Osteoblast (primary cell): Measurements from ENCODE around the gene PARD3B. TPM values are rescaled to one million over a fixed set of nuclear protein-coding genes. Genes with fewer than 3 reads are reported as not detected.

ENCODE experiments used
- DNase-seq: peaks from one replicate; pipeline ENCODE4 v3.0.0; 2011; ENCODE audit warnings: low spot score, mixed read lengths; ENCODE audit not compliant: insufficient read length; ENCODE audit errors: missing footprints
- H2AFZ ChIP-seq: 2 replicates; pipeline ENCODE4 v1.6.0; 2011; ENCODE audit warnings: mild to moderate bottlenecking, low read length
- H3K27ac ChIP-seq: 2 replicates; pipeline ENCODE4 v1.5.1; 2011; ENCODE audit warnings: mild to moderate bottlenecking, low read depth, low read length, moderate library complexity
- H3K27me3 ChIP-seq: 2 replicates; pipeline ENCODE4 v1.6.0; 2012; ENCODE audit warnings: mild to moderate bottlenecking, control low read depth, inconsistent platforms, low read length, moderate library complexity; ENCODE audit not compliant: insufficient read depth
- H3K36me3 ChIP-seq: 2 replicates; pipeline ENCODE4 v1.5.1; 2011; ENCODE audit warnings: mild to moderate bottlenecking, low read length, control low read depth, moderate library complexity; ENCODE audit not compliant: insufficient read depth
- H3K4me1 ChIP-seq: 2 replicates; pipeline ENCODE4 v1.5.1; 2011; ENCODE audit warnings: mild to moderate bottlenecking, low read length, control low read depth, moderate library complexity; ENCODE audit not compliant: insufficient read depth
- H3K4me2 ChIP-seq: 2 replicates; pipeline ENCODE4 v1.6.0; 2011; ENCODE audit warnings: mild to moderate bottlenecking, low read length; ENCODE audit not compliant: insufficient read depth
- H3K4me3 ChIP-seq: fragments of 200-600 bp; sonication (generic); 3 replicates; pipeline ENCODE4 v1.5.1; 2012; ENCODE audit warnings: mild to moderate bottlenecking, low read length, inconsistent platforms; ENCODE audit not compliant: insufficient read depth
- H3K79me2 ChIP-seq: 2 replicates; pipeline ENCODE4 v1.6.0; 2012; ENCODE audit warnings: mild to moderate bottlenecking, low read length, control low read depth, inconsistent platforms; ENCODE audit not compliant: insufficient read depth
- H3K9me3 ChIP-seq: 2 replicates; pipeline ENCODE4 v1.5.1; 2011; ENCODE audit warnings: low read depth, low read length, control low read depth
- H4K20me1 ChIP-seq: 2 replicates; pipeline ENCODE4 v1.6.0; 2012; ENCODE audit warnings: mild to moderate bottlenecking, low read length, control low read depth; ENCODE audit not compliant: insufficient read depth
- total RNA-seq: library from RNA; depleted of rRNA; stranded (reverse); fragments of >200 nt; gene quantifications from 2 replicates; pipeline ENCODE4 v1.2.3, GENCODE V29; 2012
- TF ChIP-seq, protein P1 (sequence below): IDR thresholded peaks from 2 replicates; pipeline ENCODE4 v1.5.1; 2011; ENCODE audit warnings: mild to moderate bottlenecking, low read depth, low read length, moderate library complexity; ENCODE audit errors: extremely low read depth

Gene PARD3B
- total RNA-seq, 1 donor, result 22.4 TPM

GRCh38 chr2:205571360-205571959 is 1026.2 kb downstream of the PARD3B start:
- no peaks in the 10 kb centered on the region for H3K4me1 ChIP-seq
- H3K27ac ChIP-seq, result no peak overlapping the region
- no peak overlapping the region for H2AFZ ChIP-seq
- H3K27me3 ChIP-seq, result no peaks in the 10 kb centered on the region
- no peak overlapping the region for H3K4me3 ChIP-seq
- H3K4me2 ChIP-seq, result no peak overlapping the region
- no peaks in the 10 kb centered on the region for H3K36me3 ChIP-seq
- H3K9me3 ChIP-seq, result no peaks in the 10 kb centered on the region
- H3K79me2 ChIP-seq, result no peaks in the 10 kb centered on the region
- DNase-seq, result no peak
- no peaks in the 10 kb centered on the region for H4K20me1 ChIP-seq
- TF ChIP-seq, protein P1, sequence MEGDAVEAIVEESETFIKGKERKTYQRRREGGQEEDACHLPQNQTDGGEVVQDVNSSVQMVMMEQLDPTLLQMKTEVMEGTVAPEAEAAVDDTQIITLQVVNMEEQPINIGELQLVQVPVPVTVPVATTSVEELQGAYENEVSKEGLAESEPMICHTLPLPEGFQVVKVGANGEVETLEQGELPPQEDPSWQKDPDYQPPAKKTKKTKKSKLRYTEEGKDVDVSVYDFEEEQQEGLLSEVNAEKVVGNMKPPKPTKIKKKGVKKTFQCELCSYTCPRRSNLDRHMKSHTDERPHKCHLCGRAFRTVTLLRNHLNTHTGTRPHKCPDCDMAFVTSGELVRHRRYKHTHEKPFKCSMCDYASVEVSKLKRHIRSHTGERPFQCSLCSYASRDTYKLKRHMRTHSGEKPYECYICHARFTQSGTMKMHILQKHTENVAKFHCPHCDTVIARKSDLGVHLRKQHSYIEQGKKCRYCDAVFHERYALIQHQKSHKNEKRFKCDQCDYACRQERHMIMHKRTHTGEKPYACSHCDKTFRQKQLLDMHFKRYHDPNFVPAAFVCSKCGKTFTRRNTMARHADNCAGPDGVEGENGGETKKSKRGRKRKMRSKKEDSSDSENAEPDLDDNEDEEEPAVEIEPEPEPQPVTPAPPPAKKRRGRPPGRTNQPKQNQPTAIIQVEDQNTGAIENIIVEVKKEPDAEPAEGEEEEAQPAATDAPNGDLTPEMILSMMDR, result no peak

DNA sequence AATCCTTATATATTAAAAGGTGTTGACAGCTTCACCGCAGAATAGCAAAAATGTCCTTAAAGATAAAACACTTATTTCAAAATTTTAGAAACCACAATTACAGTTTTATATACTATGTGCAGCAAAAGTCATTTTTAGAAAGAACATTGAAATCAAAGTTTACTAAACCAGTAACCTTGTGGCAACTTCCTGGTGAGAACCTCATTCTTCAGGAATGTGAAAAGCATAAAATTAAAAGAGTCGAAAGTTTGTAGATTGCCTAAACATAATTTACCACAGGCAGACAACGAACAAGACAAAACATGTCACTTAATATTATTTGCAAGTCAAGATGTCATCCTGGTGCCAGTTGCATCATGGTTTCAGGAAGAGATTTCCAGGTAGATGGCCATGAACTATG is 1028.7 kb downstream of the PARD3B start:
- Histone ChIP-seq H2AFZ (no peak overlapping the region), H3K79me2 (no peaks in the 10 kb centered on the region), H3K27me3 (no peaks in the 10 kb centered on the region), H3K27ac (no peak overlapping the region), H3K4me1 (no peaks in the 10 kb centered on the region), H3K9me3 (no peaks in the 10 kb centered on the region), H3K4me2 (no peak overlapping the region), H3K4me3 (no peak overlapping the region), H4K20me1 (no peaks in the 10 kb centered on the region), H3K36me3 (no peaks in the 10 kb centered on the region)
- DNase-seq, result no peak
- TF ChIP-seq, protein P1, result no peak

DNA sequence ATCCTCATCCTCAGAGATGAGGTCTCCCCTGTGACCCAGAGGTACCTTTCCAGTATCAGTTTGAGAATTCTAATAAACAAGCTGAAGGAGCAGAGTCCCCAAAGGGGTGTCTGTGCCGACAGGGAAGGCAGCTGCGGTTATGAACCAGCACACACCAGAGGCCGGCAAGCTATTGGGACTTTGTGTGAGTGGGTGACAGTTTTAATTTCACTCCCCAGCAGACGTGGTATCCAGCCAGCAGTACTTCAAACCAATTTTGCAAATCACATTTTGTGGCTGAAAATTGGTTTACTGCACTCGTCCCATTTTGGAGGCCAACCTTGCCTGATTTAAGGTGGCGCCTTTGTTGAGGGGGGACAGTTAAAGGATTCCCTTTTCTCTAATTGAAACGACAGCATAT is 1034.1 kb downstream of the PARD3B start:
- no peak overlapping the region for H3K4me2 ChIP-seq
- no peak overlapping the region for H3K4me3 ChIP-seq
- H3K27me3 ChIP-seq, result no peaks in the 10 kb centered on the region
- TF ChIP-seq, protein P1, result no peak
- DNase-seq, result no peak
- no peaks in the 10 kb centered on the region for H3K79me2 ChIP-seq
- H3K4me1 ChIP-seq, result no peaks in the 10 kb centered on the region
- H3K9me3 ChIP-seq, result no peaks in the 10 kb centered on the region
- H3K36me3 ChIP-seq, result no peaks in the 10 kb centered on the region
- H2AFZ ChIP-seq, result no peak overlapping the region
- no peak overlapping the region for H3K27ac ChIP-seq
- H4K20me1 ChIP-seq, result no peaks in the 10 kb centered on the region

GRCh38 chr2:205580212-205580987 is 1035.1 kb downstream of the PARD3B start:
- TF ChIP-seq, protein P1, result no peak
- Histone ChIP-seq H4K20me1 (no peaks in the 10 kb centered on the region), H3K4me3 (no peak overlapping the region), H3K36me3 (no peaks in the 10 kb centered on the region), H3K4me2 (no peak overlapping the region), H3K9me3 (no peaks in the 10 kb centered on the region), H3K4me1 (no peaks in the 10 kb centered on the region), H3K27me3 (no peaks in the 10 kb centered on the region), H2AFZ (no peak overlapping the region), H3K27ac (no peak overlapping the region), H3K79me2 (no peaks in the 10 kb centered on the region)
- peak; percentile 14 for DNase-seq
